ENCODE measurements around the gene KIR2DL4.
"Not testable (repeated sequence)": the region's sequence is repeated elsewhere in the genome, so short reads cannot be mapped to it uniquely, and the experiment has no call there.

The KIR2DL4 gene

GRCh38 chr19:54804571-54804970, 1.2 kb downstream of the KIR2DL4 start:
- DNase-seq (ENCODE audit: low spot score) = no peak

GRCh38 chr19:54805665-54806515, 2.5 kb downstream of the KIR2DL4 start:
- no peak for DNase-seq (ENCODE audit: low spot score)

- DNase-seq (ENCODE audit: low spot score) = no peak
Measured at GRCh38 chr19:54806516-54806838, 3.1 kb downstream of the KIR2DL4 start.

GRCh38 chr19:54814571-54814970, 11.2 kb downstream of the KIR2DL4 start:
- not testable (repeated sequence) for DNase-seq (ENCODE audit: low spot score)

GRCh38 chr19:54816251-54816650, 12.8 kb downstream of the KIR2DL4 start, which contains the start of gene KIR3DL1:
Gene KIR3DL1, plus strand, starts transcription at chr19:54816468.
- not testable (repeated sequence) for DNase-seq (ENCODE audit: low spot score)

GRCh38 chr19:54817670-54818536, 14.5 kb downstream of the KIR2DL4 start:
- no peak for DNase-seq (ENCODE audit: low spot score)

GRCh38 chr19:54824416-54824815, 21.0 kb downstream of the KIR2DL4 start:
- not testable (repeated sequence) for DNase-seq (ENCODE audit: low spot score)

GRCh38 chr19:54825326-54825725, 21.9 kb downstream of the KIR2DL4 start:
- not testable (repeated sequence) for DNase-seq (ENCODE audit: low spot score)

- not testable (repeated sequence) for DNase-seq (ENCODE audit: low spot score)
Measured at GRCh38 chr19:54828064-54828463, 24.7 kb downstream of the KIR2DL4 start.

GRCh38 chr19:54832496-54832895, 29.1 kb downstream of the KIR2DL4 start, which contains the start of gene KIR2DS4:
Gene KIR2DS4, plus strand, starts transcription at chr19:54832676.
- DNase-seq (ENCODE audit: low spot score) = not testable (repeated sequence)

- not testable (repeated sequence) for DNase-seq (ENCODE audit: low spot score)
Measured at GRCh38 chr19:54835126-54835525, 31.7 kb downstream of the KIR2DL4 start.

GRCh38 chr19:54837522-54837921, 34.1 kb downstream of the KIR2DL4 start:
- DNase-seq (ENCODE audit: low spot score) = not testable (repeated sequence)

GRCh38 chr19:54843171-54843570, 39.8 kb downstream of the KIR2DL4 start:
- DNase-seq (ENCODE audit: low spot score) = not testable (repeated sequence)

GRCh38 chr19:54850061-54850640, 46.7 kb downstream of the KIR2DL4 start, which contains the start of gene KIR3DL2:
Gene KIR3DL2, plus strand, starts transcription at chr19:54850443. Its CDS starts 33 bp downstream, at chr19:54850476.
- DNase-seq (ENCODE audit: low spot score) = not testable (repeated sequence)

GRCh38 chr19:54850930-54851329, 47.5 kb downstream of the KIR2DL4 start:
- no peak for DNase-seq (ENCODE audit: low spot score)

- no peak for DNase-seq (ENCODE audit: low spot score)
Measured at GRCh38 chr19:54851353-54851752, 47.9 kb downstream of the KIR2DL4 start.

GRCh38 chr19:54855241-54855640, 51.8 kb downstream of the KIR2DL4 start:
- DNase-seq (ENCODE audit: low spot score) = not testable (repeated sequence)

- not testable (repeated sequence) for DNase-seq (ENCODE audit: low spot score)
Measured at GRCh38 chr19:54858476-54858875, 55.1 kb downstream of the KIR2DL4 start.

- not testable (repeated sequence) for DNase-seq (ENCODE audit: low spot score)
Measured at GRCh38 chr19:54859421-54859820, 56.0 kb downstream of the KIR2DL4 start.

GRCh38 chr19:54863459-54863858, 60.0 kb downstream of the KIR2DL4 start:
- not testable (repeated sequence) for DNase-seq (ENCODE audit: low spot score)
